GM12878 (cell line): ENCODE results near the gene MROH2A. TPM values are rescaled to one million over a fixed set of nuclear protein-coding genes. Genes with fewer than 3 reads are reported as not detected.
A peak's percentile ranks its signal among the peaks of the same experiment; 100 is the strongest.

Experiments
- ATAC-seq: fragments of 200-7000 bp; cut with Tn5 transposase; 3 replicates; pipeline ENCODE4 v1.9.1; 2020; ENCODE audit warnings: mild to moderate bottlenecking, moderate library complexity
- BruUV-seq: library from RNA; stranded (reverse); fragments of 400-500 nt; replicated peaks from 2 replicates; lab custom pipeline; 2021; lab: Mats Ljungman, UMichigan
- CTCF ChIA-PET: fragments of 300-600 bp; sonication (Branson Sonifier 250); formaldehyde crosslinking; extraction: SDS; loops from one replicate; lab custom pipeline; 2021; ENCODE audit warnings: inconsistent platforms; lab: Yijun Ruan, JAX
- POLR2A ChIA-PET: fragments of 350-600 bp; formaldehyde crosslinking; extraction: SDS; loops from one replicate; lab custom pipeline; 2021; ENCODE audit warnings: inconsistent platforms; lab: Charles Lee
- RAD21 ChIA-PET: fragments of 300-600 bp; sonication (Branson Sonifier 250); formaldehyde crosslinking; loops from one replicate; lab custom pipeline; 2023; ENCODE audit warnings: antibody characterized with exemption; ENCODE audit not compliant: unreplicated experiment; lab: Charles Lee
- SMC1A ChIA-PET: fragments of 300-600 bp; sonication (Branson Sonifier 250); formaldehyde crosslinking; loops from one replicate; lab custom pipeline; 2023; ENCODE audit not compliant: unreplicated experiment, uncharacterized antibody; lab: Charles Lee
- DNase-seq: peaks from one replicate; pipeline ENCODE4 v3.0.0-alpha.2; 2011; ENCODE audit warnings: low read depth, low spot score
- FAIRE-seq: peaks from 3 replicates; lab custom pipeline; 2011; peaks lifted over from hg19 to GRCh38; lab: Jason Lieb, UNC
- H2AFZ ChIP-seq: 2 replicates; pipeline ENCODE4 v1.6.0; 2011; ENCODE audit warnings: low read depth, low read length, control low read depth; ENCODE audit not compliant: control insufficient read depth
- H3K27ac ChIP-seq: 2 replicates; pipeline ENCODE4 v1.5.1; 2011; ENCODE audit warnings: control low read depth; ENCODE audit not compliant: control insufficient read depth, insufficient read depth
- H3K27me3 ChIP-seq, 2 experiments: replicated peaks in 1 of 2; 2 replicates each; pipeline versions ENCODE4 v1.6.0 to v1.6.1; 2011; ENCODE audit warnings: low read length in 1 of 2; ENCODE audit not compliant: control insufficient read depth in 2 of 2, insufficient read depth in 2 of 2
- H3K36me3 ChIP-seq, 2 experiments: 2 replicates each; pipeline ENCODE4 v1.5.1; 2011; ENCODE audit warnings: low read length in 1 of 2; ENCODE audit not compliant: control insufficient read depth in 2 of 2, insufficient read depth in 2 of 2
- H3K4me1 ChIP-seq: 2 replicates; pipeline ENCODE4 v1.6.1; 2011; ENCODE audit warnings: mild to moderate bottlenecking, low read length, moderate library complexity, mixed read lengths; ENCODE audit not compliant: control insufficient read depth, insufficient read depth
- H3K4me2 ChIP-seq: 2 replicates; pipeline ENCODE4 v1.6.0; 2011; ENCODE audit warnings: control low read depth; ENCODE audit not compliant: control insufficient read depth, insufficient read depth
- H3K4me3 ChIP-seq: fragments of 200-600 bp; sonication (generic); 2 replicates; pipeline ENCODE4 v1.5.1; 2016
- H3K79me2 ChIP-seq: 2 replicates; pipeline ENCODE4 v1.6.0; 2011; ENCODE audit warnings: low read length; ENCODE audit not compliant: control insufficient read depth, insufficient read depth
- H3K9ac ChIP-seq: 2 replicates; pipeline ENCODE4 v1.8.0; 2011; ENCODE audit warnings: low read length, control low read depth, mixed read lengths; ENCODE audit not compliant: control insufficient read depth, insufficient read depth
- H3K9me3 ChIP-seq: replicated peaks from 3 replicates; pipeline ENCODE4 v1.5.1; 2011; ENCODE audit warnings: mild to moderate bottlenecking, low read length; ENCODE audit not compliant: control insufficient read depth, insufficient read depth
- H4K20me1 ChIP-seq: 2 replicates; pipeline ENCODE4 v1.6.0; 2011; ENCODE audit not compliant: control insufficient read depth, insufficient read depth
- CHD1 ChIP-seq: IDR thresholded peaks from 2 replicates; pipeline ENCODE4 v1.6.1; 2012; ENCODE audit warnings: low read depth, low read length, improper control_type of control experiment
- CREB1 ChIP-seq: IDR thresholded peaks from 2 replicates; pipeline ENCODE4 v1.6.1; 2012; ENCODE audit warnings: low read depth, mild to moderate bottlenecking, inconsistent platforms
- CREM ChIP-seq: IDR thresholded peaks from 2 replicates; pipeline ENCODE4 v1.6.1; 2014; ENCODE audit warnings: antibody characterized with exemption, low read depth
- HCFC1 ChIP-seq: fragments of 150-350 bp; IDR thresholded peaks from 2 replicates; pipeline ENCODE4 v1.6.1; 2014; ENCODE audit warnings: low read length
- MYC ChIP-seq: IDR thresholded peaks from 2 replicates; pipeline ENCODE4 v1.6.1; 2011; ENCODE audit warnings: mild to moderate bottlenecking, low read length, moderate library complexity, inconsistent platforms; ENCODE audit not compliant: insufficient read depth, insufficient replicate concordance, insufficient read length, severe bottlenecking
- NRF1 ChIP-seq: conservative IDR thresholded peaks from 2 replicates; pipeline ENCODE4 v1.6.1; 2011; ENCODE audit warnings: mild to moderate bottlenecking, low read depth, low read length, improper control_type of control experiment
- PML ChIP-seq: IDR thresholded peaks from 2 replicates; pipeline ENCODE4 v1.6.1; 2012; ENCODE audit warnings: low read length, inconsistent platforms
- POLR2A ChIP-seq: IDR thresholded peaks from 2 replicates; pipeline ENCODE4 v1.6.1; 2011; ENCODE audit warnings: low read depth, mild to moderate bottlenecking, low read length
- POLR2AphosphoS5 ChIP-seq: IDR thresholded peaks from 2 replicates; pipeline ENCODE4 v1.6.1; 2011; ENCODE audit warnings: mild to moderate bottlenecking, low read length, inconsistent platforms
- SIN3A ChIP-seq: IDR thresholded peaks from 2 replicates; pipeline ENCODE4 v1.6.1; 2012; ENCODE audit warnings: low read depth, low read length, improper control_type of control experiment
- TAF1 ChIP-seq: IDR thresholded peaks from 2 replicates; pipeline ENCODE4 v1.6.1; 2011; ENCODE audit warnings: mild to moderate bottlenecking, low read depth, low read length, borderline replicate concordance
- ZNF207 ChIP-seq: fragments of 450-650 bp; IDR thresholded peaks from 2 replicates; pipeline ENCODE4 v1.6.1; 2014; ENCODE audit warnings: antibody characterized with exemption, mild to moderate bottlenecking, borderline replicate concordance
- WGBS: methylation state at CpG from one replicate; pipeline ENCODE4 v1.1.6; 2016; ENCODE audit warnings: low lambda C conversion rate; ENCODE audit not compliant: insufficient replicate concordance, insufficient coverage; ENCODE audit errors: missing lambda C conversion rate; 5-methylcytosine and 5-hydroxymethylcytosine counted together
- in situ Hi-C: fragments of 300-500 bp; cut with MboI; formaldehyde crosslinking; loops from 9 replicates; pipeline ENCODE4 v1.14.3; 2018; ENCODE audit warnings: mixed read lengths
- intact Hi-C: fragments of 100-400 bp; cut with micrococcal nuclease; formaldehyde crosslinking; loops from one replicate; pipeline ENCODE4 v1.14.2; 2022; ENCODE audit not compliant: unreplicated experiment
- polyA plus RNA-seq, 11 experiments: library from polyadenylated mRNA; depleted of rRNA in 4 of 11; unstranded in 6 of 11; stranded (reverse) in 5 of 11; fragments of >200 nt; fragmentation: Nextera tagmentation in 4 of 11; fragmentation: Illumina TruSeq in 1 of 11; extraction: Ambion mirVana in 4 of 11; extraction: Trizol in 1 of 11; gene quantifications; 1 replicate in 1 of 11; 2 replicates in 10 of 11; pipeline versions ENCODE4 v1.2.1 to v1.2.3, GENCODE V29; 2011 to 2016; ENCODE audit warnings: inconsistent platforms in 2 of 11, missing spikeins in 2 of 11, low read depth in 1 of 11
- total RNA-seq, 4 experiments: library from RNA; depleted of rRNA in 3 of 4; stranded (reverse); fragments of >200 nt in 3 of 4; fragmentation: Illumina TruSeq in 1 of 4; extraction: Trizol in 1 of 4; gene quantifications; 2 replicates each; pipeline versions ENCODE4 v1.2.1 to v1.2.3, GENCODE V29; 2013 to 2021
- TF ChIP-seq, protein P1 (sequence below): fragments of 450-650 bp; IDR thresholded peaks from 2 replicates; pipeline ENCODE4 v1.6.1; 2017; ENCODE audit warnings: borderline replicate concordance
- TF ChIP-seq, protein P2 (sequence below): fragments of 450-650 bp; IDR thresholded peaks from 2 replicates; pipeline ENCODE4 v1.6.1; 2017; ENCODE audit warnings: low read depth, mild to moderate bottlenecking, moderate library complexity
- TF ChIP-seq, protein P3 (sequence below): IDR thresholded peaks from 2 replicates; pipeline ENCODE4 v1.6.1; 2011; ENCODE audit warnings: low read depth, low read length, improper control_type of control experiment, borderline replicate concordance

MROH2A gene
- total and polyA plus RNA-seq, 10 of the 15 experiments (the other 5 are each of a cell fraction or from before 2014, with no cell fraction given), result not detected

DNA sequence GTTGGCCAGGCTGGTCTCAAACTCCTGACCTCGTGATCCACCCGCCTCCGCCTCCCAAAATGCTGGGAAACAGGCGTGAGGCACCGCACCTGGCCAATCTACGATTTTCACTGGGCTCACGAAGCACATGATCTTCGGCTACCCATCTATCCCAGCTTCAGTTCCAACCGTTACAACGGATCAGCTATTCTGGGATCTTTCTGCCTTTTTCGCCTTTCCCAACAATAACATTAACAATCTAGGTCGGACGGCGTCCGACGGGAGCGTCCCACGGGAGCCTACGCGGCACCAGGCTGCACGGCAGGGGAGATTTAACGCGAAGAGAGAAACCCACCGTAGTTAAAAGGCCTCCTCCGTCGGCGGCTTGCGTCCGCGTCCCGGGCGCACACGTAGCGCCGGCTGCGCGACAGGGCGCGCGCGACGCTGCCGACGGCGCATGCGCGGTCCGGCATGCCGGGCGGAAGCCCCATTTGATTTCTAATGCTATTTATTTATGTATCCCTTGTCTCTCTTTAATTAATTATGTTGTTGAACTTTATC, 89.9 kb downstream of the MROH2A start, which contains the start of gene MSL3B:
Gene MSL3B, minus strand, starts transcription at position 394 of the 540 bp plus-strand sequence.
- TF ChIP-seq CHD1 (no peak), POLR2A (peak; percentile 69), MYC (no peak), SIN3A (no peak), ZNF207 (no peak), NRF1 (0 out of 2 replicates have a peak, but pooled peaks have one; percentile 7), PML (0 out of 2 replicates have a peak, but pooled peaks have one; percentile 46), CREB1 (peak; percentile 70; the same call in 1 of the 2 replicates), HCFC1 (no peak), CREM (peak; percentile 55; the same call in 1 of the 2 replicates), TAF1 (peak; percentile 45; the same call in 1 of the 2 replicates), POLR2AphosphoS5 (peak; percentile 34; the same call in 1 of the 2 replicates)
- TF ChIP-seq, protein P1, sequence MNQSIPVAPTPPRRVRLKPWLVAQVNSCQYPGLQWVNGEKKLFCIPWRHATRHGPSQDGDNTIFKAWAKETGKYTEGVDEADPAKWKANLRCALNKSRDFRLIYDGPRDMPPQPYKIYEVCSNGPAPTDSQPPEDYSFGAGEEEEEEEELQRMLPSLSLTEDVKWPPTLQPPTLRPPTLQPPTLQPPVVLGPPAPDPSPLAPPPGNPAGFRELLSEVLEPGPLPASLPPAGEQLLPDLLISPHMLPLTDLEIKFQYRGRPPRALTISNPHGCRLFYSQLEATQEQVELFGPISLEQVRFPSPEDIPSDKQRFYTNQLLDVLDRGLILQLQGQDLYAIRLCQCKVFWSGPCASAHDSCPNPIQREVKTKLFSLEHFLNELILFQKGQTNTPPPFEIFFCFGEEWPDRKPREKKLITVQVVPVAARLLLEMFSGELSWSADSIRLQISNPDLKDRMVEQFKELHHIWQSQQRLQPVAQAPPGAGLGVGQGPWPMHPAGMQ, result no peak
- TF ChIP-seq, protein P2, sequence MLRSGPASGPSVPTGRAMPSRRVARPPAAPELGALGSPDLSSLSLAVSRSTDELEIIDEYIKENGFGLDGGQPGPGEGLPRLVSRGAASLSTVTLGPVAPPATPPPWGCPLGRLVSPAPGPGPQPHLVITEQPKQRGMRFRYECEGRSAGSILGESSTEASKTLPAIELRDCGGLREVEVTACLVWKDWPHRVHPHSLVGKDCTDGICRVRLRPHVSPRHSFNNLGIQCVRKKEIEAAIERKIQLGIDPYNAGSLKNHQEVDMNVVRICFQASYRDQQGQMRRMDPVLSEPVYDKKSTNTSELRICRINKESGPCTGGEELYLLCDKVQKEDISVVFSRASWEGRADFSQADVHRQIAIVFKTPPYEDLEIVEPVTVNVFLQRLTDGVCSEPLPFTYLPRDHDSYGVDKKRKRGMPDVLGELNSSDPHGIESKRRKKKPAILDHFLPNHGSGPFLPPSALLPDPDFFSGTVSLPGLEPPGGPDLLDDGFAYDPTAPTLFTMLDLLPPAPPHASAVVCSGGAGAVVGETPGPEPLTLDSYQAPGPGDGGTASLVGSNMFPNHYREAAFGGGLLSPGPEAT, result no peak
- TF ChIP-seq, protein P3, sequence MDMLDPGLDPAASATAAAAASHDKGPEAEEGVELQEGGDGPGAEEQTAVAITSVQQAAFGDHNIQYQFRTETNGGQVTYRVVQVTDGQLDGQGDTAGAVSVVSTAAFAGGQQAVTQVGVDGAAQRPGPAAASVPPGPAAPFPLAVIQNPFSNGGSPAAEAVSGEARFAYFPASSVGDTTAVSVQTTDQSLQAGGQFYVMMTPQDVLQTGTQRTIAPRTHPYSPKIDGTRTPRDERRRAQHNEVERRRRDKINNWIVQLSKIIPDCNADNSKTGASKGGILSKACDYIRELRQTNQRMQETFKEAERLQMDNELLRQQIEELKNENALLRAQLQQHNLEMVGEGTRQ, result no peak
- TF ChIP-seq, all 136 proteins: peak for 7
- CTCF ChIA-PET, result interaction anchor here (2.2 kb wide), 1 partner anchor 11 kb away, joined by 6 read pairs; no protein-coding TSS in a partner anchor
- ATAC-seq (no peak), FAIRE-seq (peak; percentile 68), DNase-seq (no peak)
- SMC1A ChIA-PET, result no interaction called here
- POLR2A ChIA-PET, result no interaction called here
- RAD21 ChIA-PET, result no interaction called here
- WGBS, result 46% methylated on average over 50 of the region's 50 CpGs
- Histone ChIP-seq H3K4me1 (no peaks in the 10 kb centered on the region), H3K4me3 (peak within 1 kb of the TSS; percentile 76), H3K4me2 (peak within 1 kb of the TSS; percentile 71), H4K20me1 (no peaks in the 10 kb centered on the region), H3K27me3 (no peaks in the 10 kb centered on the region), H3K27ac (peak within 1 kb of the TSS; percentile 62), H3K36me3 (no peaks in the 10 kb centered on the region), H2AFZ (peak within 1 kb of the TSS; percentile 96), H3K9ac (peak within 1 kb of the TSS; percentile 54), H3K79me2 (no peaks in the 10 kb centered on the region; the same call in 1 of the 2 replicates), H3K9me3 (no peaks in the 10 kb centered on the region; the same call in 1 of the 3 replicates)
- no TSS peak for BruUV-seq
- in situ Hi-C loops (no loop called here), intact Hi-C loops (no loop called here)
